Measurements from ENCODE around the gene TMIGD3.

Gene TMIGD3

DNA sequence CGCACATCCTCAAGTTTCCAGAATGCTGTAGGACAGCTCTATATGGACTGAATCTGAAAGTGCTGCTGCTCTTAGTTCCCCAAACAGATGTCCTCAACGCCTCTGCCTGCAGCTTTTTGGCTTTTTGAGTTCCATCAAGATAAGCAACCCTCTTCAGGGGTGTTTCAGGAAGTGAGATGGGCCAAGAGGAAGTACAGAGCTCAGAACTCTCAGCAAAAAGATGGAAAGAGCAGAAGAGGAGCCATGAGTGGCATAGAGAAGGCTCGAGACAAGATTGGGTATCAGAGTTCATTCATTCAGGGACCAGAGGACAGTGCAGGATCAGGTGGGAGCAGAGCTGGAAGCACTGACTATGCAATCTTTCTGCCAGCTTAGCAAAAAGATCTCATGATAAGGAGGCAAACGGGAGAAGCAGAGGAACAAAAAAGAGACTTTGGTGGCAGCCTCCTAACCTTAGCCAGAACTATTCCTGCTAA is at the start of gene TMIGD3, which contains the start of gene ADORA3:
Gene TMIGD3, minus strand, starts transcription at position 49 of the 476 bp plus-strand sequence. CDS start 279 bp downstream, outside the sequence.
Gene ADORA3, minus strand, starts transcription at position 49 of the 476 bp plus-strand sequence. CDS start 279 bp downstream, outside the sequence.
- no peak within 1 kb of the TSS for H3K27ac ChIP-seq (ENCODE audit: extremely low read depth, low read depth, low read length)
- no peaks in the 10 kb centered on the region for H3K4me1 ChIP-seq (ENCODE audit: control insufficient read depth, insufficient read depth, low read length)
- no peaks in the 10 kb centered on the region for H3K9me3 ChIP-seq (ENCODE audit: control insufficient read depth, insufficient read depth, low read depth, low read length)
- TF ChIP-seq ZNF473 (tag by site-specific recombination; IDR thresholded peaks at IDR 0.05) (no peak), ZNF19 (tag by site-specific recombination; IDR thresholded peaks at IDR 0.05; ENCODE audit: low read depth) (no peak), ZBTB48 (tag by site-specific recombination; IDR thresholded peaks at IDR 0.05) (no peak), ZNF830 (tag by site-specific recombination; IDR thresholded peaks at IDR 0.05; ENCODE audit: low read depth) (no peak), SP7 (tag by site-specific recombination; IDR thresholded peaks at IDR 0.05) (no peak), ZNF548 (tag by site-specific recombination; IDR thresholded peaks at IDR 0.05) (no peak), KLF1 (tag by site-specific recombination; IDR thresholded peaks at IDR 0.05) (no peak), GLI2 (tag by site-specific recombination; IDR thresholded peaks at IDR 0.05; ENCODE audit: borderline replicate concordance, low read depth) (no peak), ZNF660 (tag by site-specific recombination; IDR thresholded peaks at IDR 0.05) (no peak), ZEB2 (tag by site-specific recombination; IDR thresholded peaks at IDR 0.05) (no peak), ZNF132 (tag by site-specific recombination; IDR thresholded peaks at IDR 0.05; ENCODE audit: borderline replicate concordance) (no peak), ZNF426 (tag by site-specific recombination; IDR thresholded peaks at IDR 0.05) (no peak), IKZF3 (tag by site-specific recombination; IDR thresholded peaks at IDR 0.05) (no peak), ZNF292 (tag by site-specific recombination; IDR thresholded peaks at IDR 0.05; ENCODE audit: borderline replicate concordance, low read depth) (no peak)
- TF ChIP-seq, protein P1, sequence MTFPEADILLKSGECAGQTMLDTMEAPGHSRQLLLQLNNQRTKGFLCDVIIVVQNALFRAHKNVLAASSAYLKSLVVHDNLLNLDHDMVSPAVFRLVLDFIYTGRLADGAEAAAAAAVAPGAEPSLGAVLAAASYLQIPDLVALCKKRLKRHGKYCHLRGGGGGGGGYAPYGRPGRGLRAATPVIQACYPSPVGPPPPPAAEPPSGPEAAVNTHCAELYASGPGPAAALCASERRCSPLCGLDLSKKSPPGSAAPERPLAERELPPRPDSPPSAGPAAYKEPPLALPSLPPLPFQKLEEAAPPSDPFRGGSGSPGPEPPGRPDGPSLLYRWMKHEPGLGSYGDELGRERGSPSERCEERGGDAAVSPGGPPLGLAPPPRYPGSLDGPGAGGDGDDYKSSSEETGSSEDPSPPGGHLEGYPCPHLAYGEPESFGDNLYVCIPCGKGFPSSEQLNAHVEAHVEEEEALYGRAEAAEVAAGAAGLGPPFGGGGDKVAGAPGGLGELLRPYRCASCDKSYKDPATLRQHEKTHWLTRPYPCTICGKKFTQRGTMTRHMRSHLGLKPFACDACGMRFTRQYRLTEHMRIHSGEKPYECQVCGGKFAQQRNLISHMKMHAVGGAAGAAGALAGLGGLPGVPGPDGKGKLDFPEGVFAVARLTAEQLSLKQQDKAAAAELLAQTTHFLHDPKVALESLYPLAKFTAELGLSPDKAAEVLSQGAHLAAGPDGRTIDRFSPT (tag by site-specific recombination; IDR thresholded peaks at IDR 0.05) = no peak
- TF ChIP-seq, protein P2, sequence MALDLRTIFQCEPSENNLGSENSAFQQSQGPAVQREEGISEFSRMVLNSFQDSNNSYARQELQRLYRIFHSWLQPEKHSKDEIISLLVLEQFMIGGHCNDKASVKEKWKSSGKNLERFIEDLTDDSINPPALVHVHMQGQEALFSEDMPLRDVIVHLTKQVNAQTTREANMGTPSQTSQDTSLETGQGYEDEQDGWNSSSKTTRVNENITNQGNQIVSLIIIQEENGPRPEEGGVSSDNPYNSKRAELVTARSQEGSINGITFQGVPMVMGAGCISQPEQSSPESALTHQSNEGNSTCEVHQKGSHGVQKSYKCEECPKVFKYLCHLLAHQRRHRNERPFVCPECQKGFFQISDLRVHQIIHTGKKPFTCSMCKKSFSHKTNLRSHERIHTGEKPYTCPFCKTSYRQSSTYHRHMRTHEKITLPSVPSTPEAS (tag by site-specific recombination; IDR thresholded peaks at IDR 0.05) = no peak
- TF ChIP-seq, protein P3, sequence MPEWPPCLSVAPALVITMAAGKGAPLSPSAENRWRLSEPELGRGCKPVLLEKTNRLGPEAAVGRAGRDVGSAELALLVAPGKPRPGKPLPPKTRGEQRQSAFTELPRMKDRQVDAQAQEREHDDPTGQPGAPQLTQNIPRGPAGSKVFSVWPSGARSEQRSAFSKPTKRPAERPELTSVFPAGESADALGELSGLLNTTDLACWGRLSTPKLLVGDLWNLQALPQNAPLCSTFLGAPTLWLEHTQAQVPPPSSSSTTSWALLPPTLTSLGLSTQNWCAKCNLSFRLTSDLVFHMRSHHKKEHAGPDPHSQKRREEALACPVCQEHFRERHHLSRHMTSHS (tag by site-specific recombination; IDR thresholded peaks at IDR 0.05) = no peak
- TF ChIP-seq, protein P4, sequence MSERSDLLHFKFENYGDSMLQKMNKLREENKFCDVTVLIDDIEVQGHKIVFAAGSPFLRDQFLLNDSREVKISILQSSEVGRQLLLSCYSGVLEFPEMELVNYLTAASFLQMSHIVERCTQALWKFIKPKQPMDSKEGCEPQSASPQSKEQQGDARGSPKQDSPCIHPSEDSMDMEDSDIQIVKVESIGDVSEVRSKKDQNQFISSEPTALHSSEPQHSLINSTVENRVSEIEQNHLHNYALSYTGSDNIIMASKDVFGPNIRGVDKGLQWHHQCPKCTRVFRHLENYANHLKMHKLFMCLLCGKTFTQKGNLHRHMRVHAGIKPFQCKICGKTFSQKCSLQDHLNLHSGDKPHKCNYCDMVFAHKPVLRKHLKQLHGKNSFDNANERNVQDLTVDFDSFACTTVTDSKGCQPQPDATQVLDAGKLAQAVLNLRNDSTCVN (tag by site-specific recombination; optimal IDR thresholded peaks at IDR 0.05) = no peak
- TF ChIP-seq, protein P5, sequence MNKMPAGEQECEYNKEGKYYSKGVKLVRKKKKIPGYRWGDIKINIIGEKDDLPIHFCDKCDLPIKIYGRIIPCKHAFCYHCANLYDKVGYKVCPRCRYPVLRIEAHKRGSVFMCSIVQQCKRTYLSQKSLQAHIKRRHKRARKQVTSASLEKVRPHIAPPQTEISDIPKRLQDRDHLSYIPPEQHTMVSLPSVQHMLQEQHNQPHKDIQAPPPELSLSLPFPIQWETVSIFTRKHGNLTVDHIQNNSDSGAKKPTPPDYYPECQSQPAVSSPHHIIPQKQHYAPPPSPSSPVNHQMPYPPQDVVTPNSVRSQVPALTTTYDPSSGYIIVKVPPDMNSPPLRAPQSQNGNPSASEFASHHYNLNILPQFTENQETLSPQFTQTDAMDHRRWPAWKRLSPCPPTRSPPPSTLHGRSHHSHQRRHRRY (tag by site-specific recombination; IDR thresholded peaks at IDR 0.05) = no peak
- TF ChIP-seq, protein P6, sequence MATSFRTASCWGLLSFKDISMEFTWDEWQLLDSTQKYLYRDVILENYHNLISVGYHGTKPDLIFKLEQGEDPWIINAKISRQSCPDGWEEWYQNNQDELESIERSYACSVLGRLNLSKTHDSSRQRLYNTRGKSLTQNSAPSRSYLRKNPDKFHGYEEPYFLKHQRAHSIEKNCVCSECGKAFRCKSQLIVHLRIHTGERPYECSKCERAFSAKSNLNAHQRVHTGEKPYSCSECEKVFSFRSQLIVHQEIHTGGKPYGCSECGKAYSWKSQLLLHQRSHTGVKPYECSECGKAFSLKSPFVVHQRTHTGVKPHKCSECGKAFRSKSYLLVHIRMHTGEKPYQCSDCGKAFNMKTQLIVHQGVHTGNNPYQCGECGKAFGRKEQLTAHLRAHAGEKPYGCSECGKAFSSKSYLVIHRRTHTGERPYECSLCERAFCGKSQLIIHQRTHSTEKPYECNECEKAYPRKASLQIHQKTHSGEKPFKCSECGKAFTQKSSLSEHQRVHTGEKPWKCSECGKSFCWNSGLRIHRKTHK (tag by site-specific recombination; IDR thresholded peaks at IDR 0.05) = no peak
- H3K4me3 ChIP-seq (ENCODE audit: low read depth, low read length) = no peak within 1 kb of the TSS
- POLR2A ChIA-PET = no interaction called here
- H3K36me3 ChIP-seq (ENCODE audit: control insufficient read depth in 2 of 2, insufficient read depth in 1 of 2, low read length in 2 of 2) = no peaks in the 10 kb centered on the region
- CTCF ChIA-PET = interaction anchor here (0.5 to 0.7 kb wide), 3 partner anchors 54 to 348 kb away, joined by 3 read pairs; no protein-coding TSS in a partner anchor

All from HEK293 (cell line).